HepG2 (cell line): ENCODE results near the gene NEURL2. TPM values are rescaled to one million over a fixed set of nuclear protein-coding genes. Genes with fewer than 3 reads are reported as not detected.

Experiments used
- CEBPB ChIP-seq: IDR thresholded peaks from 2 replicates; pipeline ENCODE4 v1.6.1; 2011; ENCODE audit warnings: low read depth, low read length, improper control_type of control experiment, borderline replicate concordance
- GTF2F1 ChIP-seq: fragments of 150-350 bp; IDR thresholded peaks from 2 replicates; pipeline ENCODE4 v1.6.1; 2014; ENCODE audit warnings: low read length
- KDM5A ChIP-seq: fragments of 200-600 bp; sonication (generic); IDR thresholded peaks from 2 replicates; pipeline ENCODE4 v1.7.0; 2018; ENCODE audit warnings: antibody characterized with exemption, mild to moderate bottlenecking, low read length, borderline replicate concordance
- LBX2 ChIP-seq: sonication (generic); formaldehyde crosslinking; IDR thresholded peaks from 2 replicates; pipeline ENCODE4 v1.5.0; 2020; ENCODE audit warnings: missing genetic modification reagents, mild to moderate bottlenecking, borderline replicate concordance
- MIXL1 ChIP-seq: IDR thresholded peaks from 2 replicates; pipeline ENCODE4 v1.6.1; 2016
- NFYC ChIP-seq: IDR thresholded peaks from 2 replicates; pipeline ENCODE4 v1.6.1; 2016; ENCODE audit warnings: missing genetic modification reagents, missing compliant biosample characterization
- RORA ChIP-seq: sonication (generic); formaldehyde crosslinking; IDR thresholded peaks from 2 replicates; pipeline ENCODE4 v1.5.0; 2020; ENCODE audit warnings: mild to moderate bottlenecking, missing genetic modification reagents, moderate library complexity
- TAF1 ChIP-seq: sonication (generic); formaldehyde crosslinking; IDR thresholded peaks from 2 replicates; pipeline ENCODE4 v1.4.0; 2020; ENCODE audit warnings: missing genetic modification reagents
- USF2 ChIP-seq, 2 experiments: sonication (generic) in 1 of 2; formaldehyde crosslinking in 1 of 2; IDR thresholded peaks; 2 replicates each; pipeline versions ENCODE4 v1.5.1 to v1.6.1; 2011 to 2020; ENCODE audit warnings: borderline replicate concordance in 1 of 2, low read depth in 1 of 2, low read length in 1 of 2, mild to moderate bottlenecking in 1 of 2, missing genetic modification reagents in 1 of 2, moderate library complexity in 1 of 2
- XRCC5 ChIP-seq: fragments of 200-400 bp; formaldehyde crosslinking; optimal IDR thresholded peaks from 2 replicates; pipeline ENCODE3; 2017; ENCODE audit warnings: mild to moderate bottlenecking, low read length
- YEATS2 ChIP-seq: sonication (generic); formaldehyde crosslinking; IDR thresholded peaks from 2 replicates; pipeline ENCODE4 v1.4.0; 2020; ENCODE audit warnings: missing genetic modification reagents, borderline replicate concordance
- ZBTB37 ChIP-seq: sonication (generic); formaldehyde crosslinking; IDR thresholded peaks from 2 replicates; pipeline ENCODE4 v1.4.0; 2020; ENCODE audit warnings: mild to moderate bottlenecking, missing genetic modification reagents
- ZBTB38 ChIP-seq: sonication (generic); formaldehyde crosslinking; IDR thresholded peaks from 2 replicates; pipeline ENCODE4 v1.5.1; 2020; ENCODE audit warnings: mild to moderate bottlenecking, missing genetic modification reagents
- ZBTB7B ChIP-seq: sonication (generic); formaldehyde crosslinking; IDR thresholded peaks from 2 replicates; pipeline ENCODE4 v1.4.0; 2020; ENCODE audit warnings: missing genetic modification reagents
- ZFP36L2 ChIP-seq: sonication (generic); formaldehyde crosslinking; IDR thresholded peaks from 2 replicates; pipeline ENCODE4 v1.4.0; 2020; ENCODE audit warnings: missing genetic modification reagents
- ZNF280D ChIP-seq: sonication (generic); formaldehyde crosslinking; IDR thresholded peaks from 2 replicates; pipeline ENCODE4 v1.5.1; 2020; ENCODE audit warnings: mild to moderate bottlenecking, missing genetic modification reagents
- ZNF326 ChIP-seq: sonication (generic); formaldehyde crosslinking; IDR thresholded peaks from 2 replicates; pipeline ENCODE4 v1.4.0; 2020; ENCODE audit warnings: missing genetic modification reagents, borderline replicate concordance
- ZNF33B ChIP-seq: sonication (generic); formaldehyde crosslinking; IDR thresholded peaks from 2 replicates; pipeline ENCODE4 v1.5.1; 2020; ENCODE audit warnings: mild to moderate bottlenecking, missing genetic modification reagents
- ZNF713 ChIP-seq: sonication (generic); formaldehyde crosslinking; IDR thresholded peaks from 2 replicates; pipeline ENCODE4 v1.4.0; 2020; ENCODE audit warnings: mild to moderate bottlenecking, missing genetic modification reagents
- ZNF891 ChIP-seq: sonication (generic); formaldehyde crosslinking; IDR thresholded peaks from 2 replicates; pipeline ENCODE4 v1.5.0; 2020; ENCODE audit warnings: mild to moderate bottlenecking, missing genetic modification reagents
- polyA plus RNA-seq, 8 experiments: library from polyadenylated mRNA; depleted of rRNA in 3 of 8; stranded (reverse) in 7 of 8; unstranded in 1 of 8; fragments of >200 nt; fragmentation: Illumina TruSeq in 4 of 8; extraction: Trizol in 4 of 8; gene quantifications; 2 replicates each; pipeline versions ENCODE4 v1.2.1 to v1.2.3, GENCODE V29; 2011 to 2016; ENCODE audit warnings: low read depth in 4 of 8, missing spikeins in 1 of 8, mixed read lengths in 1 of 8; ENCODE audit not compliant: insufficient read depth in 1 of 8
- total RNA-seq, 5 experiments: library from RNA; depleted of rRNA; stranded (reverse); fragments of >200 nt; fragmentation: Illumina TruSeq; extraction: Trizol; gene quantifications; 2 replicates each; pipeline ENCODE4 v1.2.3, GENCODE V29; 2016; ENCODE audit warnings: low read depth in 1 of 5
- TF ChIP-seq, protein P1 (sequence below): sonication (generic); formaldehyde crosslinking; IDR thresholded peaks from 2 replicates; pipeline ENCODE4 v1.4.0; 2020; ENCODE audit warnings: missing genetic modification reagents, borderline replicate concordance

The NEURL2 gene
- total and polyA plus RNA-seq, 2 of the 13 experiments (the other 11 are each of a cell fraction or from before 2014, with no cell fraction given): 7.2 to 9.7 TPM

DNA sequence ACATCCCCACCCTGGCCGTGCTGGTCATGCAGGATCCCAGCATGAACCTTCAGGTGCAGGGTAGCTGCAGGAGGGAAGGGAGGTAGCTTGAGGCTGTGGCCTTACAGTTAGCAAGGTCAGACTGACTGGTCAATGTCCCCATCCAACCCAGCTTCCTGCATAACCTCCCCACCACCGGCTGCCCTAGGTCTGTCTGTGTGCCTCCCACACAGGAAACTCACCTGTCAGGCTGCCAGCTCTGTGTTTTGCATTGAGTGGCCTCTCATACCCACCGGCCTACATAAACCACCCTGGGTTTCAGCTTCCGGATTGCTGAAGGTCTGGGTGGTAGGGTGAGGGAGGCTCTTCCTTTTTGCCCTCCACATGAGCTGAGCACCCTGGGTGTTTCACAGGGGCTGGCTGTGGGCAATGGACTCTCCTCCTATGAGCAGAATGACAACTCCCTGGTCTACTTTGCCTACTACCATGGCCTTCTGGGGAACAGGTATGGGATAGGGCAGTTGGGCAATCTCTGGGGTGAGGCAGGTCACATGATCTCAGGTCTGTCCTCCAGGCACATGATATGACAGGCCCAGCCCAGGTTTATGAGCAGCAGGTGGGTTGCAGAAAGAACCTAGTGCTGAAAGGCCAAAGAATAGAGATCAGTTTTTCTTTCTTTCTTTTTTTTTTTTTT, 2.0 kb upstream of the NEURL2 start (continued):
- TF ChIP-seq RORA (CRISPR knock-in tag): no peak
- TF ChIP-seq NFYC (CRISPR knock-in tag): no peak
- TF ChIP-seq ZFP36L2 (CRISPR knock-in tag): no peak
- TF ChIP-seq MIXL1 (CRISPR knock-in tag): no peak
- TF ChIP-seq ZNF280D (CRISPR knock-in tag): no peak
- TF ChIP-seq YEATS2: no peak
- no peak for TF ChIP-seq ZNF33B (CRISPR knock-in tag)
- peak; percentile 37; the same call in 1 of the 2 replicates for TF ChIP-seq CEBPB
- no peak for TF ChIP-seq ZNF326 (CRISPR knock-in tag)
- no peak for TF ChIP-seq ZBTB7B
- TF ChIP-seq ZNF891 (CRISPR knock-in tag): 0 out of 2 replicates have a peak, but pooled peaks have one; percentile 49
- peak; percentile 32; the same call in 1 of the 2 replicates for TF ChIP-seq USF2 (IDR thresholded peaks at IDR 0.05; ENCODE audit: low read depth, low read length)
- peak; percentile 34; the same call in 1 of the 2 replicates for TF ChIP-seq USF2 (CRISPR knock-in tag; IDR thresholded peaks at IDR 0.05; ENCODE audit: borderline replicate concordance)
- TF ChIP-seq GTF2F1: no peak
- TF ChIP-seq ZNF713 (CRISPR knock-in tag): no peak
- TF ChIP-seq LBX2: no peak
- no peak for TF ChIP-seq ZBTB38 (CRISPR knock-in tag)
- no peak for TF ChIP-seq ZBTB37 (CRISPR knock-in tag)
- TF ChIP-seq, protein P1, sequence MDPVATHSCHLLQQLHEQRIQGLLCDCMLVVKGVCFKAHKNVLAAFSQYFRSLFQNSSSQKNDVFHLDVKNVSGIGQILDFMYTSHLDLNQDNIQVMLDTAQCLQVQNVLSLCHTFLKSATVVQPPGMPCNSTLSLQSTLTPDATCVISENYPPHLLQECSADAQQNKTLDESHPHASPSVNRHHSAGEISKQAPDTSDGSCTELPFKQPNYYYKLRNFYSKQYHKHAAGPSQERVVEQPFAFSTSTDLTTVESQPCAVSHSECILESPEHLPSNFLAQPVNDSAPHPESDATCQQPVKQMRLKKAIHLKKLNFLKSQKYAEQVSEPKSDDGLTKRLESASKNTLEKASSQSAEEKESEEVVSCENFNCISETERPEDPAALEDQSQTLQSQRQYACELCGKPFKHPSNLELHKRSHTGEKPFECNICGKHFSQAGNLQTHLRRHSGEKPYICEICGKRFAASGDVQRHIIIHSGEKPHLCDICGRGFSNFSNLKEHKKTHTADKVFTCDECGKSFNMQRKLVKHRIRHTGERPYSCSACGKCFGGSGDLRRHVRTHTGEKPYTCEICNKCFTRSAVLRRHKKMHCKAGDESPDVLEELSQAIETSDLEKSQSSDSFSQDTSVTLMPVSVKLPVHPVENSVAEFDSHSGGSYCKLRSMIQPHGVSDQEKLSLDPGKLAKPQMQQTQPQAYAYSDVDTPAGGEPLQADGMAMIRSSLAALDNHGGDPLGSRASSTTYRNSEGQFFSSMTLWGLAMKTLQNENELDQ (CRISPR knock-in tag): no peak
- TF ChIP-seq TAF1 (CRISPR knock-in tag): 0 out of 2 replicates have a peak, but pooled peaks have one; percentile 6
- TF ChIP-seq KDM5A: no peak
- TF ChIP-seq XRCC5: no peak
